ENCODE measurements around the gene KCNA5. TPM values are rescaled to one million over a fixed set of nuclear protein-coding genes. Genes with fewer than 3 reads are reported as not detected.

Gene KCNA5
- total and polyA plus RNA-seq, 2 of the 13 experiments (the other 11 are each of a cell fraction or from before 2014, with no cell fraction given), result not detected

DNA sequence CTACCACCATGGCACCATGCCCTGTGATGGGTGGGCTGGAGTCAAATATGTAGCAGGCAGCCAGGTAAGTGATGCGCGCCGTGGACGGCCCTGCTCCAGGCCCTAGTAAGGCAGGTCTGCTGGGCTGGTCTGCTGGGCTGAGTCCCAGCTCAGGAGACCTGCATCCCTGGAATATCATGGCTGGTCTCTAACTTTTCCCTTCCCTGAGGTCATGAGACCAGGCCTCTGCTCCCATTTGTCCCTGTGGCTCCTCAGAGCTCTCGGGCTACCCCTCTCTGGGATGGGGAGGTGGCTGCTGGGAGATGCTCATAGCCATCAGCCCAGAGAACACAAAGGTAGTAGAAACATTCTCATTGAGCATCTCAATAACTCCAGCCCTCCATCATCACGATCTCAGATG, 19.8 kb upstream of the KCNA5 start:
- no peaks in the 10 kb centered on the region for H3K79me2 ChIP-seq (ENCODE audit: insufficient read depth, low read length)
- no peak overlapping the region for H2AFZ ChIP-seq (ENCODE audit: low read length)
- BruUV-seq (replicated peaks), result no TSS peak
- H3K9me3 ChIP-seq (ENCODE audit: low read length), result no peaks in the 10 kb centered on the region
- no peak overlapping the region for H3K4me3 ChIP-seq (replicated peaks in 1 of 3; ENCODE audit: insufficient read depth in 1 of 3, low read depth in 2 of 3, low read length in 3 of 3)
- no peak for ATAC-seq
- no peaks in the 10 kb centered on the region for H3K4me1 ChIP-seq (ENCODE audit: insufficient read depth, low read length)
- no peaks in the 10 kb centered on the region for H4K20me1 ChIP-seq (ENCODE audit: insufficient read depth, low read length)
- WGBS (ENCODE audit: low lambda C conversion rate), result 25% methylated on average over 4 of the region's 6 CpGs
- H3K36me3 ChIP-seq (replicated peaks in 1 of 2; ENCODE audit: control insufficient read depth in 1 of 2, insufficient read depth in 2 of 2, low read length in 2 of 2), result no peaks in the 10 kb centered on the region
- POLR2A ChIA-PET, result no interaction called here
- TF ChIP-seq IRX3 (CRISPR knock-in tag; IDR thresholded peaks at IDR 0.05; ENCODE audit: borderline replicate concordance, low read depth), result no peak
- TF ChIP-seq HNRNPL (IDR thresholded peaks at IDR 0.05; ENCODE audit: low read depth, low read length), result no peak
- no peak for TF ChIP-seq ZNF510 (CRISPR knock-in tag; IDR thresholded peaks at IDR 0.05; ENCODE audit: low read depth)
- TF ChIP-seq ZNF24 (IDR thresholded peaks at IDR 0.05), result no peak
- no peak for TF ChIP-seq MBD4 (IDR thresholded peaks at IDR 0.05; ENCODE audit: borderline replicate concordance, low read length)
- TF ChIP-seq, protein P1, sequence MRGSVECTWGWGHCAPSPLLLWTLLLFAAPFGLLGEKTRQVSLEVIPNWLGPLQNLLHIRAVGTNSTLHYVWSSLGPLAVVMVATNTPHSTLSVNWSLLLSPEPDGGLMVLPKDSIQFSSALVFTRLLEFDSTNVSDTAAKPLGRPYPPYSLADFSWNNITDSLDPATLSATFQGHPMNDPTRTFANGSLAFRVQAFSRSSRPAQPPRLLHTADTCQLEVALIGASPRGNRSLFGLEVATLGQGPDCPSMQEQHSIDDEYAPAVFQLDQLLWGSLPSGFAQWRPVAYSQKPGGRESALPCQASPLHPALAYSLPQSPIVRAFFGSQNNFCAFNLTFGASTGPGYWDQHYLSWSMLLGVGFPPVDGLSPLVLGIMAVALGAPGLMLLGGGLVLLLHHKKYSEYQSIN (CRISPR knock-in tag; IDR thresholded peaks at IDR 0.05; ENCODE audit: borderline replicate concordance), result no peak
- TF ChIP-seq, protein P2, sequence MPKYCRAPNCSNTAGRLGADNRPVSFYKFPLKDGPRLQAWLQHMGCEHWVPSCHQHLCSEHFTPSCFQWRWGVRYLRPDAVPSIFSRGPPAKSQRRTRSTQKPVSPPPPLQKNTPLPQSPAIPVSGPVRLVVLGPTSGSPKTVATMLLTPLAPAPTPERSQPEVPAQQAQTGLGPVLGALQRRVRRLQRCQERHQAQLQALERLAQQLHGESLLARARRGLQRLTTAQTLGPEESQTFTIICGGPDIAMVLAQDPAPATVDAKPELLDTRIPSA (CRISPR knock-in tag; IDR thresholded peaks at IDR 0.05; ENCODE audit: borderline replicate concordance), result no peak
- TF ChIP-seq ZSCAN22 (CRISPR knock-in tag; IDR thresholded peaks at IDR 0.05), result no peak
- no peak for TF ChIP-seq PCBP2 (optimal IDR thresholded peaks at IDR 0.05; ENCODE audit: low read depth, low read length, poor library complexity, severe bottlenecking)
- no peak for TF ChIP-seq PRPF4 (IDR thresholded peaks at IDR 0.05; ENCODE audit: low read depth, low read length, poor library complexity, severe bottlenecking)
- TF ChIP-seq ZNF577 (CRISPR knock-in tag; IDR thresholded peaks at IDR 0.05; ENCODE audit: borderline replicate concordance, low read depth), result no peak
- no peak for TF ChIP-seq ZNF775 (CRISPR knock-in tag; IDR thresholded peaks at IDR 0.05; ENCODE audit: borderline replicate concordance)
- TF ChIP-seq, protein P3, sequence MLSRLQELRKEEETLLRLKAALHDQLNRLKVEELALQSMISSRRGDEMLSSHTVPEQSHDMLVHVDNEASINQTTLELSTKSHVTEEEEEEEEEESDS (CRISPR knock-in tag; IDR thresholded peaks at IDR 0.05; ENCODE audit: borderline replicate concordance), result no peak
- TF ChIP-seq, protein P4, sequence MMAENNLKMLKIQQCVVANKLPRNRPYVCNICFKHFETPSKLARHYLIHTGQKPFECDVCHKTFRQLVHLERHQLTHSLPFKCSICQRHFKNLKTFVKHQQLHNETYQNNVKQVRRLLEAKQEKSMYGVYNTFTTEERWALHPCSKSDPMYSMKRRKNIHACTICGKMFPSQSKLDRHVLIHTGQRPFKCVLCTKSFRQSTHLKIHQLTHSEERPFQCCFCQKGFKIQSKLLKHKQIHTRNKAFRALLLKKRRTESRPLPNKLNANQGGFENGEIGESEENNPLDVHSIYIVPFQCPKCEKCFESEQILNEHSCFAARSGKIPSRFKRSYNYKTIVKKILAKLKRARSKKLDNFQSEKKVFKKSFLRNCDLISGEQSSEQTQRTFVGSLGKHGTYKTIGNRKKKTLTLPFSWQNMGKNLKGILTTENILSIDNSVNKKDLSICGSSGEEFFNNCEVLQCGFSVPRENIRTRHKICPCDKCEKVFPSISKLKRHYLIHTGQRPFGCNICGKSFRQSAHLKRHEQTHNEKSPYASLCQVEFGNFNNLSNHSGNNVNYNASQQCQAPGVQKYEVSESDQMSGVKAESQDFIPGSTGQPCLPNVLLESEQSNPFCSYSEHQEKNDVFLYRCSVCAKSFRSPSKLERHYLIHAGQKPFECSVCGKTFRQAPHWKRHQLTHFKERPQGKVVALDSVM (CRISPR knock-in tag; IDR thresholded peaks at IDR 0.05), result no peak
- no peak for TF ChIP-seq RCOR2 (CRISPR knock-in tag; IDR thresholded peaks at IDR 0.05)
- no peak for TF ChIP-seq MED1 (CRISPR knock-in tag; IDR thresholded peaks at IDR 0.05)
- TF ChIP-seq, protein P5, sequence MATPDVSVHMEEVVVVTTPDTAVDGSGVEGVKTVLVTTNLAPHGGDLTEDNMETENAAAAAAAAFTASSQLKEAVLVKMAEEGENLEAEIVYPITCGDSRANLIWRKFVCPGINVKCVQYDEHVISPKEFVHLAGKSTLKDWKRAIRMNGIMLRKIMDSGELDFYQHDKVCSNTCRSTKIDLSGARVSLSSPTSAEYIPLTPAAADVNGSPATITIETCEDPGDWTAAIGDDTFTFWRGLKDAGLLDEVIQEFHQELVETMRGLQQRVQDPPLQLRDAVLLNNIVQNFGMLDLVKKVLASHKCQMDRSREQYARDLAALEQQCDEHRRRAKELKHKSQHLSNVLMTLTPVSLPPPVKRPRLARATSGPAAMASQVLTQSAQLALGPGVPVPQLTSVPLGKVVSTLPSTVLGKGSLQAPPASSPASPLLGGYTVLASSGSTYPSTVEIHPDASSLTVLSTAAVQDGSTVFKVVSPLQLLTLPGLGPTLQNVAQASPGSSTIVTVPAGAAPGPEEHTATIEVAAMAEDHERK (CRISPR knock-in tag; IDR thresholded peaks at IDR 0.05; ENCODE audit: low read depth), result no peak
- no peak for TF ChIP-seq MYC (CRISPR knock-in tag; IDR thresholded peaks at IDR 0.05; ENCODE audit: borderline replicate concordance)
- no peak for TF ChIP-seq SMYD3 (CRISPR knock-in tag; IDR thresholded peaks at IDR 0.05)
- TF ChIP-seq DNMT1 (CRISPR knock-in tag; IDR thresholded peaks at IDR 0.05), result no peak
- CTCF ChIA-PET (ENCODE audit: low intra/inter-chr PET ratio, low total read pairs), result interaction anchor here (2.8 kb wide), 1 partner anchor 60 kb away, joined by 25 read pairs; no protein-coding TSS in a partner anchor
- H3K9ac ChIP-seq (ENCODE audit: insufficient read depth, low read depth, low read length), result no peak overlapping the region
- FAIRE-seq, result no peak
- H3K27ac ChIP-seq (ENCODE audit: extremely low read length, insufficient read depth, low read length), result no peak overlapping the region
- peaks cover 3 to 10% of the 10 kb centered on the region in 2 experiments; a peak in 1 of 5 replicates for H3K27me3 ChIP-seq (ENCODE audit: control insufficient read depth in 1 of 2, insufficient read depth in 2 of 2, low read length in 2 of 2)
- in situ Hi-C loops (cut with HindIII; ENCODE audit: extremely low pct_ligation_motif_present, low pct_unique_long_range_greater_than_20kb) (loop anchor here (5.0 kb wide), 2 partner anchors 63 to 418 kb away; no protein-coding TSS in a partner anchor), intact Hi-C loops (cut with micrococcal nuclease; ENCODE audit: unreplicated experiment) (loop anchor here (5.0 kb wide), 1 partner anchor 773 kb away; no protein-coding TSS in a partner anchor)
- no peak for DNase-seq (ENCODE audit: low spot score)
- no peak overlapping the region for H3K4me2 ChIP-seq (ENCODE audit: low read depth, low read length)

Measured in HepG2 (cell line).